Kidney epithelial cell (primary cell): ENCODE results near the gene RAB2B. TPM values are rescaled to one million over a fixed set of nuclear protein-coding genes. Genes with fewer than 3 reads are reported as not detected.
"Not testable (repeated sequence)": the region's sequence is repeated elsewhere in the genome, so short reads cannot be mapped to it uniquely, and the experiment has no call there.

ENCODE experiments used
- DNase-seq: peaks from one replicate; pipeline ENCODE4 v3.0.0-alpha.2; 2010; ENCODE audit warnings: low read depth
- H3K27me3 ChIP-seq: 2 replicates; pipeline ENCODE4 v1.6.0; 2011; ENCODE audit warnings: low read length; ENCODE audit not compliant: control insufficient read depth, insufficient read depth
- H3K36me3 ChIP-seq: 2 replicates; pipeline ENCODE4 v1.5.1; 2011; ENCODE audit warnings: low read length; ENCODE audit not compliant: control insufficient read depth, insufficient read depth
- H3K4me3 ChIP-seq: 2 replicates; pipeline ENCODE4 v1.5.1; 2011; ENCODE audit warnings: low read depth, mild to moderate bottlenecking, control low read depth, low read length
- total RNA-seq: library from RNA; depleted of rRNA; stranded (reverse); fragments of >200 nt; gene quantifications from 2 replicates; pipeline ENCODE4 v1.2.3, GENCODE V29; 2015
- TF ChIP-seq, protein P1 (sequence below): IDR thresholded peaks from 2 replicates; pipeline ENCODE4 v1.5.1; 2011; ENCODE audit warnings: mild to moderate bottlenecking, moderate library complexity, low read length, control low read depth, inconsistent platforms; ENCODE audit not compliant: insufficient read depth, poor library complexity, severe bottlenecking

Gene RAB2B
- total RNA-seq, 1 donor from 2014 or later, result 29.5 TPM

DNA sequence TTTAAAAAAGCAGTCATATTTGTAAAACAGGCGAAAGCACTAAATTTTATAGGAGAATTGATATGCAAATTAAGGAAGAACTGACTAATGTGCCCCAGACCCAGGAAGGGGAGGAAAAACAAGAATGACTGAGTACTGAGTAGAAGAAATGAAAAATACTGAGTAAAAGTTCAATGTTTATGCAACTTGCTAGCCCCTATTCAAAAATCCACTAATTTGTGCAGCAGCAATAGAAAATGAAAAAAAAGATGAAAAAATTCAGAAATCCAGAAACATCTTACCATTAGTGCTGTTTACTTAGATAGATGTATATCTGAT, 26.9 kb downstream of the RAB2B start:
- Histone ChIP-seq H3K36me3 (no peaks in the 10 kb centered on the region), H3K4me3 (no peak overlapping the region), H3K27me3 (no peaks in the 10 kb centered on the region)
- DNase-seq, result no peak
- TF ChIP-seq, protein P1, sequence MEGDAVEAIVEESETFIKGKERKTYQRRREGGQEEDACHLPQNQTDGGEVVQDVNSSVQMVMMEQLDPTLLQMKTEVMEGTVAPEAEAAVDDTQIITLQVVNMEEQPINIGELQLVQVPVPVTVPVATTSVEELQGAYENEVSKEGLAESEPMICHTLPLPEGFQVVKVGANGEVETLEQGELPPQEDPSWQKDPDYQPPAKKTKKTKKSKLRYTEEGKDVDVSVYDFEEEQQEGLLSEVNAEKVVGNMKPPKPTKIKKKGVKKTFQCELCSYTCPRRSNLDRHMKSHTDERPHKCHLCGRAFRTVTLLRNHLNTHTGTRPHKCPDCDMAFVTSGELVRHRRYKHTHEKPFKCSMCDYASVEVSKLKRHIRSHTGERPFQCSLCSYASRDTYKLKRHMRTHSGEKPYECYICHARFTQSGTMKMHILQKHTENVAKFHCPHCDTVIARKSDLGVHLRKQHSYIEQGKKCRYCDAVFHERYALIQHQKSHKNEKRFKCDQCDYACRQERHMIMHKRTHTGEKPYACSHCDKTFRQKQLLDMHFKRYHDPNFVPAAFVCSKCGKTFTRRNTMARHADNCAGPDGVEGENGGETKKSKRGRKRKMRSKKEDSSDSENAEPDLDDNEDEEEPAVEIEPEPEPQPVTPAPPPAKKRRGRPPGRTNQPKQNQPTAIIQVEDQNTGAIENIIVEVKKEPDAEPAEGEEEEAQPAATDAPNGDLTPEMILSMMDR, result no peak

- H3K27me3 ChIP-seq, H3K4me3 ChIP-seq, H3K36me3 ChIP-seq, DNase-seq: not testable (repeated sequence)
These were observed 34.1 kb downstream of the RAB2B start for GRCh38 chr14:21442657-21443056.

GRCh38 chr14:21440859-21441258, 35.9 kb downstream of the RAB2B start:
- TF ChIP-seq, protein P1, result no peak
- no peak overlapping the region for H3K4me3 ChIP-seq
- no peaks in the 10 kb centered on the region for H3K36me3 ChIP-seq
- DNase-seq, result no peak
- H3K27me3 ChIP-seq, result no peaks in the 10 kb centered on the region

DNA sequence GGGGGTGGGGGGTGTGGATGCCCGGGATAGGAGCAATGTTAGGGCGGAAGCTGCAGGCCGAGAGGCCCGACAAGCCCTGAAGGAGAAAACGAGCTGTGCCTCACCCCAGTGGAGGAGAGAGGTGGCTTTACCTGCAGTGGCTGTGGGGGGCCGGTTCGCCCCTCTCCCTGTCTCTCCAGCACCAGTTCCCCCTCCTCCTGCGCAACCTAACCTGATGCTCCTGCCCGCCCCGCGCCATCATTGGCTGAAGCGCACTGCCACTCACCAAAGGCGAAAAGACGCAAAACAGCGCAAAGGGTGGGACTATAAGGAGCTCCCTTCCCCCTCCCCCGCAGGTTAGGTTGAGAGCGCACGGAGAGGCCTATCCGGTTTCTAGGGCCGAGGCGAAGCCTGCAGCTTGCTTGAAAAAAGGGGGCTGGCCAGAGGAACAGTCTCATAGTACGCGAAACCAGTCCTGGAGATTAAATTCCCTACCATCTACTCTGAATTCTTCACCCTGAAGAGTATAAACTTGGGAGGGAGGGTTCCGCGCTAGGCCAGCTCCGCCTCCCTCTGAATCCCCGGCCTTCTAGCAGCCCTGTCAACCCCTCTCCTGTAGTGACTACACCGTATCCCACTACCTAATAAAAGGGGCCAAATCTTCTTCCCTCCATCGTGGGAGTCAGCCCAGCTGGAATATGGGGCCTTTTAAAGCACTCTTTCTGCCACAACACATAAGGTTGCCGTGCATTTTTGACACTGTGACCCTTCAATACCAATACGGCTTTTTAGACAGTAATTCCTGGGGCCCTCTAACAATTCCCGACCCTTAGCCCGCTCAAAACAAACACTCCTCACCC, 39.5 kb downstream of the RAB2B start:
- TF ChIP-seq, protein P1, result no peak
- peak; percentile 83 for DNase-seq
- Histone ChIP-seq H3K4me3 (peak overlapping the region; percentile 84), H3K36me3 (no peaks in the 10 kb centered on the region), H3K27me3 (no peaks in the 10 kb centered on the region)

GRCh38 chr14:21436567-21437062, 40.1 kb downstream of the RAB2B start:
- H3K4me3 ChIP-seq, result peak overlapping the region; percentile 84
- no peak for DNase-seq

GRCh38 chr14:21431126-21431525, 45.6 kb downstream of the RAB2B start:
- DNase-seq, result no peak
- H3K27me3 ChIP-seq, result no peaks in the 10 kb centered on the region
- H3K4me3 ChIP-seq, result no peak overlapping the region
- TF ChIP-seq, protein P1, result no peak
- H3K36me3 ChIP-seq, result no peaks in the 10 kb centered on the region

More at GRCh38 chr14:21436567-21437062, 40.1 kb downstream of the RAB2B start:
- Histone ChIP-seq H3K27me3 (no peaks in the 10 kb centered on the region), H3K36me3 (no peaks in the 10 kb centered on the region)
- TF ChIP-seq, protein P1, result no peak
